ENCODE results near the gene THG1L.

DNA sequence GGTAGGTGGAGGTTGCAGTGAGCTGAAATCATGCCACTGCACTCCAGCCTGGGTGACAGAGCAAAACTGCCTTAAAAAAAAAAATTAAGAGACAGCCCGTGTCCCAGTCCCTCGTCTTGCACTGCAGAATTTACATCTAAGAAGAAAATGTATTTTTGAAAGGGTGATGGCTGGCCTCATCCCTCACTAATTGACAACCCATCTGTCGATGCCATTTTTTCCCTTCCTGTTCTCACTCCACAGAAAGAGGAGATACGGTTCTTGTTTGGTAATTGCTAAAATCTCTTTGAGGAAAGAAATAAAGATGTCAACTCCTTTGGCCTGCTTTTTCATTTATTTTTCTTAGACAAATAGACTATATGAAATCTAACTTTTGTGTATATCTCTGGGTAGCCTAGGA is 9.9 kb downstream of the THG1L start:
- TF ChIP-seq, protein P1, sequence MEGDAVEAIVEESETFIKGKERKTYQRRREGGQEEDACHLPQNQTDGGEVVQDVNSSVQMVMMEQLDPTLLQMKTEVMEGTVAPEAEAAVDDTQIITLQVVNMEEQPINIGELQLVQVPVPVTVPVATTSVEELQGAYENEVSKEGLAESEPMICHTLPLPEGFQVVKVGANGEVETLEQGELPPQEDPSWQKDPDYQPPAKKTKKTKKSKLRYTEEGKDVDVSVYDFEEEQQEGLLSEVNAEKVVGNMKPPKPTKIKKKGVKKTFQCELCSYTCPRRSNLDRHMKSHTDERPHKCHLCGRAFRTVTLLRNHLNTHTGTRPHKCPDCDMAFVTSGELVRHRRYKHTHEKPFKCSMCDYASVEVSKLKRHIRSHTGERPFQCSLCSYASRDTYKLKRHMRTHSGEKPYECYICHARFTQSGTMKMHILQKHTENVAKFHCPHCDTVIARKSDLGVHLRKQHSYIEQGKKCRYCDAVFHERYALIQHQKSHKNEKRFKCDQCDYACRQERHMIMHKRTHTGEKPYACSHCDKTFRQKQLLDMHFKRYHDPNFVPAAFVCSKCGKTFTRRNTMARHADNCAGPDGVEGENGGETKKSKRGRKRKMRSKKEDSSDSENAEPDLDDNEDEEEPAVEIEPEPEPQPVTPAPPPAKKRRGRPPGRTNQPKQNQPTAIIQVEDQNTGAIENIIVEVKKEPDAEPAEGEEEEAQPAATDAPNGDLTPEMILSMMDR (IDR thresholded peaks at IDR 0.05), result no peak
- no peak for TF ChIP-seq POLR2A (IDR thresholded peaks at IDR 0.05)

Measured in testis (tissue), 2 donors.